Ammon's horn (tissue), 1 donor: Measurements from ENCODE around the gene ANKRD62.
"Not testable (repeated sequence)": the region's sequence is repeated elsewhere in the genome, so short reads cannot be mapped to it uniquely, and the experiment has no call there.

Experiments used
- DNase-seq: peaks from one replicate; pipeline ENCODE4 v3.0.0-alpha.2; 2016; ENCODE audit warnings: low spot score

ANKRD62 gene

DNA sequence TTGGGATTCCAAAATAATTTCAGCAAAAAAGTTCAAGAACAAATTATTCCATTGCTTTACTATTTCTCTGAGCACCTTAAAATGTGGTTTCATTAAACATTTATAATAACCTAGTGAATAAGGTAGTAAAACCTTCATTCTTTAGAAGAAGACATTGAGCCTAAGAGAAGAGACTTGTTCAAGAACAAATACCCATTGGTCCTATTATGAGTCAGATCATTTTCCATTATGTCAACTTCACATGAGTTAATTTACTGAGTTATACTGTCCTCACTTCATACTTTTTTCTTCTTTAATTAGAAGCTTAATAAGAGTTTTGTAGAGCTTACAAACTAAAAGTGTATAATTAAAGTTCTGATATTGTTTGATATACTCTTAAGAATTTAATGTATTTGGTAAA, 5.5 kb downstream of the ANKRD62 start:
- no peak for DNase-seq

GRCh38 chr18:12101266-12101665, 7.6 kb downstream of the ANKRD62 start:
- DNase-seq, result no peak

DNA sequence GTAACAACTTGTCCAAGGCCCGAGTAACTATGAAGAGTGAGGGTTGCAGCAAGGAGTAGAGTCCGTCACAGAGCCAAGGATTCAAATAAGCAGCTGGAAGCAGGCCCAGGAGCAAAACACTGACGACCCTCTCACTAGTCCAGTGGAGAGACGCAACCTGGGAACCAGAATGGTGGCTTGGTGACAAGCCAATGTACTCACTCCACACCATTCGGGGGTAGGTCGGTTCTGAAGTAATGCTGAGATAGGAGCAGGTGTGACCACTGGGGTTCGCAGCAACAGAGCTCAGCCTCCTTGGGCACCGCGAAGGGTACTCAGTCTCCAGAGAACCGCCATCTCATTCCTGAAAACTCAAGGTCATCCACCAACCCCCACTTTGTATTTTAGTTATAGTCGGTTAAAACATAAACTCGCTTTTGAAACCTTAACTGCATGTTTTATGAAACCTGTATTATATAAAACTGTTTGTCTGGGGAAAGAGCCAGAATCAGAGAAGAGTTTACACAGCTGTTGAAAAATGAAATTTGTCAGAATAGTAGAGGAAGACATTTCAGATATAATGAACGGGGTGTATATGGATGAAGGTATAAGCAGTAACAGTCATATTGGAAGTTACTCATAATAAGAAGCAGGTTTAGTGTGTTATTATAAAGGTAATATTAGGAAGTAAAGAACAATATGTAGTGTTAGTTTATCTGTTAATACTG, 8.6 kb downstream of the ANKRD62 start:
- DNase-seq, result no peak

DNA sequence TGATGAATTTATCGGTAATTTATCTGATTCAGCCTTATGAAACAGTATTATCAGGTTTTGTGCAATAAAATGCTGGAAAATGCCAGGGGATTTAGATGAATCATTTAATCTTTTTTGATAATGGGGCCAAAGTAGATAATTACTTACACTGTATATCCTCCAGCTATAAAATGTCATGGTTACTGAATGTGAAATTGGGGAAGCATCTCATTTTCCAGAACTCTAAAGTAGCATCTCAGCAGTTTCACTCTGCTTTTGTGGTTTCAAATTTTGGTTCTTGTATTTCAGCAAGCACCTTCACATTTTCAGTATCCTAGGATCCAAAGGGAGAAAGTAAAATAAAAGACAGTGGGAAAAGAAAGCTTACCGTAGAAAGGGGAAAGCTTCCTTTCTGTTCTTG, 12.8 kb downstream of the ANKRD62 start:
- no peak for DNase-seq

GRCh38 chr18:12109836-12110235, 16.2 kb downstream of the ANKRD62 start:
- DNase-seq, result no peak

GRCh38 chr18:12113999-12114646, 20.5 kb downstream of the ANKRD62 start:
- DNase-seq, result no peak

DNA sequence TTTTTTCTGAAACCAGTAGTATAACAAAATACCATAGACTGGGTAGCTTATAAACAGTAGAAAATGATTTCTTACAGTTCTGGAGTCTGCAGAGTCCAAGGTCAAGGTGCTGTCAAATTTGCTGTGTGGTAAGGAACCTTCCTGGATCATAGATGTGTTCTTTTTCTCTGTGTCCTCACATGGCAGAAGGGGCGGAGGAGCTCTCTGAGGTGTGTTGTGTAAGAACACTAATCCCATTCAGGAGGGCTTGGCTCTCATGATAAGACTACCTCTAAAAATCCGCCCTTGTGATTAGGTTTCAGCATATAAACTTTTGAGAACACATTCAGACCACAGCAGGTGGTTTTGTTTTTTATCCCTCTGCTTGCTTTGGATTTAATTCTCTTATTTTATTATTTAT, 25.7 kb downstream of the ANKRD62 start:
- no peak for DNase-seq

- DNase-seq, result peak; percentile 13
Observed at GRCh38 chr18:12121175-12122042, 27.8 kb downstream of the ANKRD62 start.

GRCh38 chr18:12122043-12122389, 28.4 kb downstream of the ANKRD62 start:
- DNase-seq, result not testable (repeated sequence)

DNA sequence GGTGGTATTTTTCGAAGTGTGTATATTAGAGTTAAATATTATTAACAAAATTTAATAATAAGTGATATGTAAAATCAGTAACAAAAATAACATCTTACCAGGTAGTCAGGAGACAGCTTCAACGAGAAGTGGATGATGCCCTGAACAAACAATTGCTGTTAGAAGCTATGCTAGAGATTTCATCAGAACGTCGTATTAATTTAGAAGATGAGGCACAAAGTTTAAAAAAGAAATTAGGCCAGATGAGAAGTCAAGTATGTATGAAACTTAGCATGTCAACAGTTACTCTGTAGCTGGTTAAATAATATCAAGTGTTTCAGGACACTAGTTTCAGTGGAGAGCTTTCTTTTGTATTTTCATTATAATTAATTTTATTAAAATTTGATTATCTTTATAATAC, 34.0 kb downstream of the ANKRD62 start:
- not testable (repeated sequence) for DNase-seq

DNA sequence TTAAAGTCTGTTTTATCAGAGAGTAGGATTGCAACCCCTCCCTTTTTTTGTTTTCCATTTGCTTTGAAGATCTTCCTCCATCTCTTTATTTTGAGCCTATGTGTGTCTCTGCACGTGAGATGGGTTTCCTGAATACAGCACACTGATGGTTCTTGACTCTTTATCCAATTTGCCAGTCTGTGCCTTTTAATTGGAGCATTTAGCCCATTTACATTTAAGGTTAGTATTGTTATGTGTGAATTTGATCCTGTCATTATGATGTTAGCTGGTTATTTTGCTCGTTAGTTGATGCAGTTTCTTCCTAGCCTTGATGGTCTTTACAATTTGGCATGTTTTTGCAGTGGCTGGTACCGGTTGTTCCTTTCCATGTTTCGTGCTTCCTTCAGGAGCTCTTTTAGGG, 45.2 kb downstream of the ANKRD62 start:
- not testable (repeated sequence) for DNase-seq

GRCh38 chr18:12140866-12141265, 47.2 kb downstream of the ANKRD62 start:
- DNase-seq, result not testable (repeated sequence)

GRCh38 chr18:12141778-12142177, 48.1 kb downstream of the ANKRD62 start:
- not testable (repeated sequence) for DNase-seq

GRCh38 chr18:12149431-12149830, 55.8 kb downstream of the ANKRD62 start:
- DNase-seq, result not testable (repeated sequence)

DNA sequence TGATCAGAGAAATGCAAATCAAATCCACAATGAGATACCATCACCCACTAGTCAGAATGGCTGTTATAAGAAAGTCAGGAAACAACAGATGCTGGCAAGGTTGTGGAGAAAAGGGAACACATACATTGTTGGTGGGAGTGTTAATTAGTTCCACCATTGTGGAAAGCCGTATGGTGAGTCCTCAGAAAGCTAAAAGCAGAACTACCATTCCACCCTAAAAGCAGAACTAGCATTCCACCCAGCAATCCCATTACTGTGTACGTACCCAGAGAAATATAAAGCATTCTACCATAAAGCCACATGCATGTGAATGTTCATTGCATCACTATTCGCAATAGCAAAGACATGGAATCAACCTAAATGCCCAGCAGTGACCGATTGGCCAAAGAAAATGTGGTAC, 60.7 kb downstream of the ANKRD62 start:
- DNase-seq, result peak; percentile 11

DNA sequence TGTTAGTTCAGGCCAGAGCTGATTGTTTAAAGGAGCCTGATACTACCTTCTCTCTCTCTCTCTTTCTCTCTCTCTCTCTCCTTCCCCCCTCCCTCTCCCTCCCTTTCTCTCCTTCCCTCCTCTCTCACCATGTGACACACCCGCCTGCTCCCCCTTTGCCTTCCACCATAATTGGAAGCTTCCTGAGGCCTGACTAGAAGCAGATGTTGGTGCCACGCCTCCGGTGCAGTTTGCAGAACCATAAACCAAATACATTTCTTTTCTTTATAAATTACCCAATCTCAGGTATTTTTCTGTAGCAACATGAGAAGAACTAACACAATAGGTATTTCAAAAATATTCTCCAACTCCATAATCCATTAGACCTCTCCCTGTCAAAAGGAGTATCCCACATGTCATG, 62.4 kb downstream of the ANKRD62 start:
- DNase-seq, result no peak

DNA sequence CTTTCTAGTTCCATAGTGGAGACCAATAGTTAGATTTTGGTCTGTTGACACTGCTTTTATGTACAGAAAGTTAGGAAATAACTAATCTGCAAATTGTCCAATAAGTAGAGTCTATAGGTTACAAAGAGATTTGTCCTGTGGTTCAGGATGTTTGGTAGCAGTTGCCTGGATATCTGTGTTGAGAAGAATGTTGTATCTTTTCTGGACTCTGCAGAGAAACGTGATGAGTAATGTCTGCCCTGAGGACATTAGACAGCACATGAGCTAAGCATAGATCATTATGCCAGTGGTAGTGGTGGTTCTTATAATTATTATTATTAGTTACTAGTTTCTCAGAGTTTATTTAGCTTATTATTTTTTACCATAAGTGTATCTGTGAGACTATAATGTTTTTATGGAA, 65.8 kb downstream of the ANKRD62 start:
- DNase-seq, result no peak

GRCh38 chr18:12162786-12163185, 69.1 kb downstream of the ANKRD62 start:
- DNase-seq, result no peak

GRCh38 chr18:12165038-12165768, 71.6 kb downstream of the ANKRD62 start:
- DNase-seq, result no peak
